Effector memory CD8-positive, alpha-beta T cell (primary cell): ENCODE data around the gene LIPC.

Experiments used
- ATAC-seq: fragments of 150-1000 bp; cut with Tn5 transposase; replicated peaks from 2 replicates; pipeline ENCODE4 v1.10.0; 2021; ENCODE audit warnings: mild to moderate bottlenecking, moderate library complexity
- DNase-seq, 3 experiments: peaks; one replicate each; pipeline ENCODE4 v3.0.0; 2021
- H3K27ac Mint-ChIP-seq, 2 donors: one replicate each; pipeline ENCODE4 v1.8.0; 2022; ENCODE audit warnings: mild to moderate bottlenecking in 2 of 2, mixed read lengths in 2 of 2, moderate library complexity in 2 of 2
- H3K27me3 Mint-ChIP-seq, 2 donors: one replicate each; pipeline ENCODE4 v1.8.0; 2022; ENCODE audit warnings: mixed read lengths in 2 of 2
- H3K36me3 Mint-ChIP-seq: one replicate; pipeline ENCODE4 v1.8.0; 2022; ENCODE audit warnings: mild to moderate bottlenecking, moderate library complexity, mixed read lengths; ENCODE audit not compliant: insufficient read depth
- H3K4me1 Mint-ChIP-seq, 2 donors: one replicate each; pipeline ENCODE4 v1.8.0; 2022; ENCODE audit warnings: low read depth in 2 of 2, mixed read lengths in 2 of 2
- H3K4me3 Mint-ChIP-seq, 2 donors: one replicate each; pipeline ENCODE4 v1.8.0; 2022; ENCODE audit warnings: mild to moderate bottlenecking in 2 of 2, mixed read lengths in 2 of 2, moderate library complexity in 2 of 2
- H3K9me3 Mint-ChIP-seq, 2 donors: one replicate each; pipeline ENCODE4 v1.8.0; 2022; ENCODE audit warnings: mixed read lengths in 2 of 2

Gene LIPC

DNA sequence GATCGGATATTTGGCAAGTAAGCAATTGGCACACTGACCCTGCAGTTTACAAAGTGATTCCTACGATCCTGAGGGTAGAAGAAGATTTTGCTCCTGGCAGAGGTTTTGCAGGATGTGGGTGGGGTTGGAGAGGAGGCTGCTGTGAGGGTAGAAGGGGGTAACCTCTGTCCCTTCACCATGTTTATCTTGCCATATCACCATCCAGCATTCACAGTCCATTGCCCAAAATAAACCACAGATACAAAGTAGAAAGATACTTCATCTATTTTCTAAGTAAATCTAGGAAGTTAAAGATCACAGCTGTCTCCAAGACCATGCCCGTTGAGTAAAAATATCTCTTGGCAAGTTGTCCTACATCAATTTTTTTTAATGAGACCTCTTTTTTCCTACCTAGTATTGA is 51.6 kb downstream of the LIPC start:
- Mint-ChIP-seq H3K36me3 (no peaks in the 10 kb centered on the region), H3K27ac (peak overlapping the region in 1 of 2 donors; percentile 73), H3K4me1 (peaks cover 32 to 48% of the 10 kb centered on the region in 2 donors), H3K4me3 (peak overlapping the region in 1 of 2 donors; percentile 53), H3K27me3 (no peaks in the 10 kb centered on the region), H3K9me3 (no peaks in the 10 kb centered on the region)
- no peak for ATAC-seq
- no peak for DNase-seq

DNA sequence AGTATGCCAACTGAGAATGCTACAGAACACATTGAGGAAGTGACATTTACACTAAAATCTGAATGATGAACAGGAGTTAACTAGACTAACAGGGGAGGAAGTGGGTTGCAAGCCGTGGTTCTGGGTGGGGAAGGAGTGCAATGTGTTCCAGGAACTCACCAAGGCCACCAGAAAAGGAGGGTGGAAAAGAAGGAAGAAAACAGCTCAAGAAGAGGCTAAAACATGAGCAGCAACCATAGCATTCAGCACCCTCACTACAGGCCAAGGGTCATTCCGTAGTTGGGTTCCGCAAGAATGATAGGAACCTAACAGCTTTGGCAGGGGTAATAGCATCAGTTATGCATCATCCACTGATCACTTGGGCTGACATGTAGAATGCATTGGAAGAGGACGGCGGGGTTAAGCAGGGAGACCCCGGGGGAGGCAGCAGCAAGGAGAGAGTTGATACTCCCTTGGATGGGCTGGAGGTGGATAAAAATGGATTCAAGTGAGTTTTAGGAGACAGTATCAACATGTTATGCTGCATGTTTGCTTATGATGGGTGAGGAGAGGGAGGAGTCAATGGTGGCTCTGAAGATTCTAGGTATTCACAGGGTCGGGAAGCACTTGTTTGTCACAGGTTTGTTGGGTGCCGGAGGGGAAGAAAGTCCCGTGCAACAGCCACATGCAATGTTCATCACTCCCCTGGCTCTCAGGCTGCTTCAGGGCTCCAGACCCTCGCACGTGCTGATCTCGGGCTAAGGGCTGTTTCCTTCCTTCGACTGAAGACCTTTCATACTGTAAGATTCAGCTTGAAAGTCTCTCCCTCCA is 53.2 kb downstream of the LIPC start:
- ATAC-seq = peak; percentile 86
- peak in 2 of 3 experiments; percentile 10 to 52 for DNase-seq

GRCh38 chr15:58486062-58486461 is 54.3 kb downstream of the LIPC start:
- DNase-seq = no peak
- no peak for ATAC-seq
- Mint-ChIP-seq H3K27me3 (no peaks in the 10 kb centered on the region), H3K9me3 (no peaks in the 10 kb centered on the region), H3K27ac (peak overlapping the region; percentile 77 to 88), H3K4me1 (peaks cover 30 to 43% of the 10 kb centered on the region in 2 donors), H3K36me3 (no peaks in the 10 kb centered on the region), H3K4me3 (peak overlapping the region; percentile 60 to 67)

More for the DNA sequence above, 53.2 kb downstream of the LIPC start:
- peaks cover 29 to 43% of the 10 kb centered on the region in 2 donors for H3K4me1 Mint-ChIP-seq
- H3K9me3 Mint-ChIP-seq = no peaks in the 10 kb centered on the region
- peak overlapping the region; percentile 77 to 88 for H3K27ac Mint-ChIP-seq
- H3K4me3 Mint-ChIP-seq = peak overlapping the region; percentile 60 to 67
- no peaks in the 10 kb centered on the region for H3K36me3 Mint-ChIP-seq
- no peaks in the 10 kb centered on the region for H3K27me3 Mint-ChIP-seq

DNA sequence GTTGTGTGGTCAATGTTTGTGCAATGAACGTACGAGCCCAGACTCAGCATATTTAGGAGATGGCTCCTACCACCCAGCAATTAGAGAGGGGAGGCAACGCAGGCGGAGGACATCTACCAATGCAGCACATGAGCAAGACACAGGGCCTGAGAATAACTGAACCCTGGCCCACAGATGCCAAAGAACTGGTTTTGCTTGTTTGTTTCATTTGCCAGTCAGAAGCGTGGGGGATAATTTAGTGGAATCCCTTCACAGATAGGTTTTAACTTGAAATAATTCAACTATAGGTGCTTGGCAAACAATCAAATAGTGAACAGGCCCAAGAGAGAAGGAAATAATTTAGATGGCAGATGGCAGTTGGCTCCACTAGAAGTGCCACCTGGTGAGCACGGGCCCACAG is 54.8 kb downstream of the LIPC start:
- no peaks in the 10 kb centered on the region for H3K9me3 Mint-ChIP-seq
- H3K36me3 Mint-ChIP-seq = no peaks in the 10 kb centered on the region
- no peaks in the 10 kb centered on the region for H3K27me3 Mint-ChIP-seq
- H3K4me3 Mint-ChIP-seq = peak overlapping the region in 1 of 2 donors; percentile 67
- peaks cover 30 to 43% of the 10 kb centered on the region in 2 donors for H3K4me1 Mint-ChIP-seq
- DNase-seq (no peak), ATAC-seq (no peak)
- peak overlapping the region; percentile 77 to 88 for H3K27ac Mint-ChIP-seq

DNA sequence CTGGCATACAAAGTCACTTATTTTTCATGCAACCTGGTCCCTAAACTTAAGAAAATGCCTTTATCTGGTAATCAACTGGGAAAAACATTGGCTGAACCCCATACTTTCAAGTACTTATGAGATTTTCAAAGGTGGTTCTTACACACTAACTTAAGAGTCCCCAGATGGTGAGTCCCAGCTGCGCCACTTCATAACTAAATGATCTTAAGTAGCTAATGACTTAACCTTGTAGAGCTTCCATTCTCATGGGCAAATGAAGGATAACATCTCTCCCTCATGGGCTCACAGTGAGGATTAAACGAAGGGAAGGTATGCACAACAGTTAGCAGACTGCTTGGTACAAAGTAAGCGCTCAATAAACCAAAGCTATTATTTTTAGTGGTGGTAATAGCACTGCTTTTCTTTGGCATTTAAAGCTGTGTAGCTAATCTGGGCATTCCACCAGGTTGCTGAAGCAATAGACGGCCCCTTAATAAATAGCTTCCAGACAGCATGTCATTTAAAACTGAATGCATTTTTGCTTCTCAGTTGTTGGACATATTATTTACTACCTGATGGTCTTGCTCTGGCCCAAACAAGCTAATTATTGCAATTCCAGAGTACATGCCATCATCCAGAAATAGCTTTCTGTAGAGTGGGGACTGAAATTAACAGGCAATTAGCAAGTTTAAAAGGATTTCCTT is 55.4 kb downstream of the LIPC start:
- peaks cover 30 to 43% of the 10 kb centered on the region in 2 donors for H3K4me1 Mint-ChIP-seq
- H3K27ac Mint-ChIP-seq = peak overlapping the region in 1 of 2 donors; percentile 88
- no peaks in the 10 kb centered on the region for H3K9me3 Mint-ChIP-seq
- no peak for ATAC-seq
- H3K4me3 Mint-ChIP-seq = no peak overlapping the region
- no peak for DNase-seq
- H3K27me3 Mint-ChIP-seq = no peaks in the 10 kb centered on the region
- H3K36me3 Mint-ChIP-seq = no peaks in the 10 kb centered on the region

GRCh38 chr15:58487724-58488120 is 55.9 kb downstream of the LIPC start:
- ATAC-seq = no peak
- no peak for DNase-seq
- H3K27ac Mint-ChIP-seq = peak overlapping the region in 1 of 2 donors; percentile 26
- H3K4me3 Mint-ChIP-seq = no peak overlapping the region
- peaks cover 30 to 45% of the 10 kb centered on the region in 2 donors for H3K4me1 Mint-ChIP-seq
- no peaks in the 10 kb centered on the region for H3K9me3 Mint-ChIP-seq
- H3K27me3 Mint-ChIP-seq = no peaks in the 10 kb centered on the region
- H3K36me3 Mint-ChIP-seq = no peaks in the 10 kb centered on the region

GRCh38 chr15:58489289-58490085 is 57.7 kb downstream of the LIPC start:
- Mint-ChIP-seq H3K27ac (no peak overlapping the region), H3K36me3 (no peaks in the 10 kb centered on the region), H3K27me3 (no peaks in the 10 kb centered on the region), H3K4me1 (peaks cover 26 to 35% of the 10 kb centered on the region in 2 donors), H3K9me3 (no peaks in the 10 kb centered on the region), H3K4me3 (no peak overlapping the region)
- no peak for ATAC-seq
- no peak for DNase-seq

- Mint-ChIP-seq H3K9me3 (no peaks in the 10 kb centered on the region), H3K36me3 (no peaks in the 10 kb centered on the region), H3K4me3 (no peak overlapping the region), H3K27me3 (no peaks in the 10 kb centered on the region), H3K4me1 (peaks cover 20 to 27% of the 10 kb centered on the region in 2 donors), H3K27ac (no peak overlapping the region)
- DNase-seq (no peak), ATAC-seq (no peak)
Measured at GRCh38 chr15:58490086-58490887, 58.5 kb downstream of the LIPC start.

DNA sequence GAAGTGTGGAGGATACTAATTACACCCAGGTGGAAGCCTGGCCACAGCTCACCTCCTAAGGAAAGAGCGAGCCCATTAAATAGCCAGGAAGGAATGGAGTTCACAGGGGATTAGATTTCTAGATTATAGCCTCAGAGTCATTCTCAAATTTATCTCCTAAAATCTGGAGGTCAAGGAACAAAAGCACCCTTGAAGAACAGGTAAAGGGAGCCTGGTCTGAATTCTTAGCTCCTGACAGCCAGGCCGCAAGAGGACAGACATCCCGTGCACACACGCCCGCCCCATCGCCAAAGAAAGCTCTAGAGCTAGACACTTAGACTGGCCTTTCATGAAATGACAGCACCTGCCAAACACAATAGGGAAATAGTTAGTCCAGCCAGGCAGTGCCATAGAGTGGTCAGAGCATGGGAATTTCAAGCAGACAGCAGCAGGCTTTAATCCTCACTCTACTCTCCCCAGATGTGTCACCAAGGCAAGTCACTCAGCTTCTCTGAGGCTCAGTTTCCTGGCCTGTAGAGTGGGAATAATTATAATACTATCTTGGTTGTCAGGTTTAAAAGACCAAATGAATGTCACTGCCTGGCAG is 59.2 kb downstream of the LIPC start:
- no peak overlapping the region for H3K4me3 Mint-ChIP-seq

GRCh38 chr15:58491499-58492202 is 59.9 kb downstream of the LIPC start:
- no peak overlapping the region for H3K4me3 Mint-ChIP-seq
- no peaks in the 10 kb centered on the region for H3K27me3 Mint-ChIP-seq
- H3K4me1 Mint-ChIP-seq = peaks cover 13 to 23% of the 10 kb centered on the region in 2 donors
- ATAC-seq = no peak
- no peak for DNase-seq
- H3K27ac Mint-ChIP-seq = peak overlapping the region; percentile 15 to 46
- H3K36me3 Mint-ChIP-seq = no peaks in the 10 kb centered on the region
- H3K9me3 Mint-ChIP-seq = no peaks in the 10 kb centered on the region

More for the DNA sequence above, 59.2 kb downstream of the LIPC start:
- Mint-ChIP-seq H3K27ac (peak overlapping the region in 1 of 2 donors; percentile 46), H3K4me1 (peaks cover 16 to 25% of the 10 kb centered on the region in 2 donors), H3K36me3 (no peaks in the 10 kb centered on the region), H3K9me3 (no peaks in the 10 kb centered on the region), H3K27me3 (no peaks in the 10 kb centered on the region)
- DNase-seq (no peak), ATAC-seq (no peak)

GRCh38 chr15:58492661-58493397 is 61.0 kb downstream of the LIPC start:
- no peaks in the 10 kb centered on the region for H3K36me3 Mint-ChIP-seq
- no peaks in the 10 kb centered on the region for H3K27me3 Mint-ChIP-seq
- peak overlapping the region in 1 of 2 donors; percentile 9 for H3K27ac Mint-ChIP-seq
- peaks cover 16 to 19% of the 10 kb centered on the region in 2 donors for H3K4me1 Mint-ChIP-seq
- no peaks in the 10 kb centered on the region for H3K9me3 Mint-ChIP-seq
- no peak overlapping the region for H3K4me3 Mint-ChIP-seq
- ATAC-seq = no peak
- DNase-seq = no peak
